Endothelial cell of umbilical vein (primary cell): Measurements from ENCODE around the gene LUC7L2.

Source experiments
- CTCF ChIP-seq, 2 donors: IDR thresholded peaks; 1 replicate in 1 of 2; 2 replicates in 1 of 2; pipeline ENCODE4 v1.5.1; 2011; ENCODE audit warnings: low read length in 2 of 2, mild to moderate bottlenecking in 2 of 2, moderate library complexity in 2 of 2, control low read depth in 1 of 2, inconsistent platforms in 1 of 2, low read depth in 1 of 2; ENCODE audit not compliant: insufficient read depth in 1 of 2; ENCODE audit errors: extremely low read depth in 1 of 2
- EZH2 ChIP-seq: IDR thresholded peaks from 2 replicates; pipeline ENCODE4 v1.6.1; 2012; ENCODE audit warnings: borderline replicate concordance, low read depth, mild to moderate bottlenecking, moderate library complexity, low read length, inconsistent platforms; ENCODE audit not compliant: severe bottlenecking
- FOS ChIP-seq: IDR thresholded peaks from 2 replicates; pipeline ENCODE4 v1.6.1; 2011; ENCODE audit warnings: mild to moderate bottlenecking, low read length, moderate library complexity, borderline replicate concordance; ENCODE audit not compliant: insufficient read depth
- MAX ChIP-seq: IDR thresholded peaks from 2 replicates; pipeline ENCODE4 v1.6.1; 2011; ENCODE audit not compliant: insufficient read depth, insufficient read length
- POLR2A ChIP-seq: IDR thresholded peaks from 2 replicates; pipeline ENCODE4 v1.6.1; 2012; ENCODE audit warnings: low read depth, mild to moderate bottlenecking, control low read depth, low read length
- POLR2AphosphoS5 ChIP-seq: IDR thresholded peaks from 2 replicates; pipeline ENCODE4 v1.6.1; 2012; ENCODE audit warnings: low read depth, mild to moderate bottlenecking, control low read depth, low read length, moderate library complexity; ENCODE audit not compliant: insufficient read depth

GRCh38 chr7:139456511-139456910, 96.8 kb downstream of the LUC7L2 start:
- TF ChIP-seq CTCF (IDR thresholded peaks at IDR 0.05; ENCODE audit: extremely low read depth in 1 of 2, insufficient read depth in 1 of 2, low read depth in 1 of 2, low read length in 2 of 2) (no peak), EZH2 (no peak), POLR2A (no peak), MAX (no peak), POLR2AphosphoS5 (no peak), FOS (no peak)
